HepG2 (cell line): ENCODE measurements around the gene TBC1D19. TPM values are rescaled to one million over a fixed set of nuclear protein-coding genes. Genes with fewer than 3 reads are reported as not detected.

Experiments used
- ATAC-seq: fragments of 200-7000 bp; cut with Tn5 transposase; 3 replicates; pipeline ENCODE4 v1.9.1; 2020; ENCODE audit warnings: mild to moderate bottlenecking, moderate library complexity
- BruUV-seq: library from RNA; stranded (reverse); fragments of 400-500 nt; replicated peaks from 2 replicates; lab custom pipeline; 2021; lab: Mats Ljungman, UMichigan
- CTCF ChIA-PET: fragments of 300-600 bp; formaldehyde crosslinking; extraction: SDS; loops from one replicate; lab custom pipeline; 2021; ENCODE audit warnings: low total read pairs, inconsistent platforms, low intra/inter-chr PET ratio; lab: Yijun Ruan, JAX
- POLR2A ChIA-PET: fragments of 350-600 bp; sonication (Branson Sonifier 250); formaldehyde crosslinking; loops from one replicate; lab custom pipeline; 2020; ENCODE audit warnings: antibody characterized with exemption, inconsistent platforms; lab: Yijun Ruan, JAX
- DNase-seq: peaks from one replicate; pipeline ENCODE4 v3.0.0-alpha.2; 2015; ENCODE audit warnings: low spot score
- FAIRE-seq: peaks from 3 replicates; lab custom pipeline; 2011; peaks lifted over from hg19 to GRCh38; lab: Jason Lieb, UNC
- H2AFZ ChIP-seq: one replicate; pipeline ENCODE4 v1.6.1; 2011; ENCODE audit warnings: low read length, inconsistent platforms
- H3K27ac ChIP-seq: fragments of 300-600 bp; 3 replicates; pipeline ENCODE4 v1.8.0; 2011; ENCODE audit warnings: mixed run types, mild to moderate bottlenecking, mixed read lengths, low read length, inconsistent platforms; ENCODE audit not compliant: insufficient read depth; ENCODE audit errors: extremely low read length
- H3K27me3 ChIP-seq, 2 experiments: fragments of 200-600 bp in 1 of 2; 2 replicates in 1 of 2; 3 replicates in 1 of 2; pipeline versions ENCODE4 v1.6.0 to v1.8.0; 2011; ENCODE audit warnings: low read length in 2 of 2, mild to moderate bottlenecking in 2 of 2, moderate library complexity in 2 of 2, inconsistent platforms in 1 of 2; ENCODE audit not compliant: insufficient read depth in 2 of 2, control insufficient read depth in 1 of 2
- H3K36me3 ChIP-seq, 2 experiments: fragments of 200-600 bp in 1 of 2; replicated peaks in 1 of 2; 2 replicates in 1 of 2; 3 replicates in 1 of 2; pipeline versions ENCODE4 v1.5.1 to v1.8.0; 2011; ENCODE audit warnings: low read length in 2 of 2, inconsistent platforms in 1 of 2; ENCODE audit not compliant: insufficient read depth in 2 of 2, control insufficient read depth in 1 of 2
- H3K4me1 ChIP-seq: 2 replicates; pipeline ENCODE4 v1.5.1; 2012; ENCODE audit warnings: low read length, inconsistent platforms; ENCODE audit not compliant: insufficient read depth
- H3K4me2 ChIP-seq: 2 replicates; pipeline ENCODE4 v1.6.0; 2011; ENCODE audit warnings: low read depth, low read length, inconsistent platforms
- H3K4me3 ChIP-seq, 3 experiments: fragments of 200-600 bp in 1 of 3; sonication (generic), shearing (Covaris generic) in 1 of 3; replicated peaks in 1 of 3; 2 replicates each; pipeline ENCODE4 v1.5.1; 2011 to 2016; ENCODE audit warnings: low read length in 3 of 3, inconsistent platforms in 2 of 3, low read depth in 2 of 3, mild to moderate bottlenecking in 2 of 3, control low read depth in 1 of 3, mixed read lengths in 1 of 3; ENCODE audit not compliant: insufficient read depth in 1 of 3
- H3K79me2 ChIP-seq: one replicate; pipeline ENCODE4 v1.6.1; 2011; ENCODE audit warnings: low read length, inconsistent platforms; ENCODE audit not compliant: insufficient read depth
- H3K9ac ChIP-seq: 2 replicates; pipeline ENCODE4 v1.6.0; 2011; ENCODE audit warnings: mild to moderate bottlenecking, low read depth, low read length, inconsistent platforms; ENCODE audit not compliant: insufficient read depth
- H3K9me3 ChIP-seq: 2 replicates; pipeline ENCODE4 v1.5.1; 2012; ENCODE audit warnings: mild to moderate bottlenecking, low read length
- H4K20me1 ChIP-seq: 2 replicates; pipeline ENCODE4 v1.6.0; 2011; ENCODE audit warnings: inconsistent platforms, mild to moderate bottlenecking, low read length, moderate library complexity; ENCODE audit not compliant: insufficient read depth
- FOSL1 ChIP-seq: sonication (generic); formaldehyde crosslinking; IDR thresholded peaks from 2 replicates; pipeline ENCODE4 v1.9.0; 2021; ENCODE audit warnings: missing genetic modification reagents, borderline replicate concordance
- HOXA9 ChIP-seq: sonication (generic); formaldehyde crosslinking; IDR thresholded peaks from 2 replicates; pipeline ENCODE4 v1.8.1; 2022; ENCODE audit warnings: missing genetic modification reagents, mild to moderate bottlenecking, moderate library complexity, borderline replicate concordance
- KMT2A ChIP-seq: sonication (generic); formaldehyde crosslinking; IDR thresholded peaks from 2 replicates; pipeline ENCODE4 v1.4.0; 2020; ENCODE audit warnings: missing genetic modification reagents
- NR3C1 ChIP-seq: sonication (generic); formaldehyde crosslinking; IDR thresholded peaks from 2 replicates; pipeline ENCODE4 v1.4.0; 2020; ENCODE audit warnings: missing genetic modification reagents
- RFXANK ChIP-seq: IDR thresholded peaks from 2 replicates; pipeline ENCODE4 v1.6.1; 2016
- SP1 ChIP-seq, 2 experiments: fragments of 450-650 bp in 1 of 2; sonication (generic) in 1 of 2; formaldehyde crosslinking in 1 of 2; IDR thresholded peaks; 2 replicates each; pipeline versions ENCODE4 v1.4.0 to v1.6.1; 2016 to 2020; ENCODE audit warnings: missing genetic modification reagents in 1 of 2
- THAP8 ChIP-seq: sonication (generic); formaldehyde crosslinking; IDR thresholded peaks from 2 replicates; pipeline ENCODE4 v1.5.1; 2020; ENCODE audit warnings: missing genetic modification reagents, mild to moderate bottlenecking, borderline replicate concordance
- TMF1 ChIP-seq: sonication (generic); formaldehyde crosslinking; IDR thresholded peaks from 2 replicates; pipeline ENCODE4 v1.8.1; 2022; ENCODE audit warnings: low read depth, missing genetic modification reagents
- ZBTB44 ChIP-seq: sonication (generic); formaldehyde crosslinking; IDR thresholded peaks from 2 replicates; pipeline ENCODE4 v1.4.0; 2020; ENCODE audit warnings: missing genetic modification reagents
- ZC3H4 ChIP-seq: sonication (generic); formaldehyde crosslinking; IDR thresholded peaks from 2 replicates; pipeline ENCODE4 v1.4.0; 2020; ENCODE audit warnings: missing genetic modification reagents, borderline replicate concordance
- ZMYM3 ChIP-seq: sonication (generic); formaldehyde crosslinking; IDR thresholded peaks from 2 replicates; pipeline ENCODE4 v1.5.1; 2020; ENCODE audit warnings: mild to moderate bottlenecking, missing genetic modification reagents
- ZSCAN29 ChIP-seq: sonication (generic); formaldehyde crosslinking; conservative IDR thresholded peaks from 2 replicates; pipeline ENCODE4 v1.4.0; 2020; ENCODE audit warnings: mild to moderate bottlenecking, missing genetic modification reagents
- WGBS: methylation state at CpG from one replicate; pipeline ENCODE4 v1.1.6; 2017; ENCODE audit warnings: low lambda C conversion rate; 5-methylcytosine and 5-hydroxymethylcytosine counted together
- in situ Hi-C: cut with HindIII; loops from 2 replicates; pipeline ENCODE4 v1.10.0; 2017; ENCODE audit warnings: low pct_unique_long_range_greater_than_20kb; ENCODE audit not compliant: extremely low pct_ligation_motif_present
- intact Hi-C: fragments of 100-400 bp; cut with micrococcal nuclease; formaldehyde crosslinking; loops from one replicate; pipeline ENCODE4 v1.10.0; 2022; ENCODE audit not compliant: unreplicated experiment
- polyA plus RNA-seq, 8 experiments: library from polyadenylated mRNA; depleted of rRNA in 3 of 8; stranded (reverse) in 7 of 8; unstranded in 1 of 8; fragments of >200 nt; fragmentation: Illumina TruSeq in 4 of 8; extraction: Trizol in 4 of 8; gene quantifications; 2 replicates each; pipeline versions ENCODE4 v1.2.1 to v1.2.3, GENCODE V29; 2011 to 2016; ENCODE audit warnings: low read depth in 4 of 8, missing spikeins in 1 of 8, mixed read lengths in 1 of 8; ENCODE audit not compliant: insufficient read depth in 1 of 8
- total RNA-seq, 5 experiments: library from RNA; depleted of rRNA; stranded (reverse); fragments of >200 nt; fragmentation: Illumina TruSeq; extraction: Trizol; gene quantifications; 2 replicates each; pipeline ENCODE4 v1.2.3, GENCODE V29; 2016; ENCODE audit warnings: low read depth in 1 of 5

The TBC1D19 gene
- total and polyA plus RNA-seq, 2 of the 13 experiments (the other 11 are each of a cell fraction or from before 2014, with no cell fraction given) = 1.6 to 3.5 TPM

- no peak for ATAC-seq
- no peak overlapping the region for H3K27ac ChIP-seq
- intact Hi-C loops = no loop called here
- H4K20me1 ChIP-seq = no peaks in the 10 kb centered on the region
- no peak overlapping the region for H3K9ac ChIP-seq
- H3K4me2 ChIP-seq = no peak overlapping the region
- H3K79me2 ChIP-seq = no peaks in the 10 kb centered on the region
- no peaks in the 10 kb centered on the region for H3K4me1 ChIP-seq
- no peak for TF ChIP-seq ZBTB44 (CRISPR knock-in tag)
- TF ChIP-seq FOSL1 (CRISPR knock-in tag) = no peak
- TF ChIP-seq ZSCAN29 = no peak
- TF ChIP-seq THAP8 (CRISPR knock-in tag) = no peak
- no peak for TF ChIP-seq NR3C1 (CRISPR knock-in tag)
- no peak for TF ChIP-seq RFXANK (CRISPR knock-in tag)
- no peak for TF ChIP-seq ZMYM3 (CRISPR knock-in tag)
- TF ChIP-seq ZC3H4 (CRISPR knock-in tag) = no peak
- TF ChIP-seq TMF1 (CRISPR knock-in tag) = no peak
- no peak for TF ChIP-seq SP1 (IDR thresholded peaks at IDR 0.05)
- no peak for TF ChIP-seq SP1 (CRISPR knock-in tag; IDR thresholded peaks at IDR 0.05)
- no peak for TF ChIP-seq KMT2A
- TF ChIP-seq HOXA9 = no peak
- no peak for DNase-seq
- no peak overlapping the region for H3K4me3 ChIP-seq
- ChIA-PET POLR2A (no interaction called here), CTCF (no interaction called here)
- H3K9me3 ChIP-seq = no peaks in the 10 kb centered on the region
- no peak for FAIRE-seq
- H2AFZ ChIP-seq = no peak overlapping the region
- no TSS peak for BruUV-seq
- no peaks in the 10 kb centered on the region for H3K27me3 ChIP-seq
- 52% methylated on average over 2 of the region's 2 CpGs for WGBS
- in situ Hi-C loops = no loop called here
- no peaks in the 10 kb centered on the region for H3K36me3 ChIP-seq
Measured at GRCh38 chr4:26741491-26741871, 157.6 kb downstream of the TBC1D19 start.
